Myometrial cell (primary cell): ENCODE results near the gene NUDT11. TPM values are rescaled to one million over a fixed set of nuclear protein-coding genes. Genes with fewer than 3 reads are reported as not detected.

ENCODE experiments used
- total RNA-seq: library from RNA; depleted of rRNA; stranded (reverse); fragments of >200 nt; gene quantifications from 2 replicates; pipeline ENCODE4 v1.2.3, GENCODE V29; 2015

NUDT11 gene
- 10.1 and 13.0 TPM in 2 replicates for total RNA-seq

DNA sequence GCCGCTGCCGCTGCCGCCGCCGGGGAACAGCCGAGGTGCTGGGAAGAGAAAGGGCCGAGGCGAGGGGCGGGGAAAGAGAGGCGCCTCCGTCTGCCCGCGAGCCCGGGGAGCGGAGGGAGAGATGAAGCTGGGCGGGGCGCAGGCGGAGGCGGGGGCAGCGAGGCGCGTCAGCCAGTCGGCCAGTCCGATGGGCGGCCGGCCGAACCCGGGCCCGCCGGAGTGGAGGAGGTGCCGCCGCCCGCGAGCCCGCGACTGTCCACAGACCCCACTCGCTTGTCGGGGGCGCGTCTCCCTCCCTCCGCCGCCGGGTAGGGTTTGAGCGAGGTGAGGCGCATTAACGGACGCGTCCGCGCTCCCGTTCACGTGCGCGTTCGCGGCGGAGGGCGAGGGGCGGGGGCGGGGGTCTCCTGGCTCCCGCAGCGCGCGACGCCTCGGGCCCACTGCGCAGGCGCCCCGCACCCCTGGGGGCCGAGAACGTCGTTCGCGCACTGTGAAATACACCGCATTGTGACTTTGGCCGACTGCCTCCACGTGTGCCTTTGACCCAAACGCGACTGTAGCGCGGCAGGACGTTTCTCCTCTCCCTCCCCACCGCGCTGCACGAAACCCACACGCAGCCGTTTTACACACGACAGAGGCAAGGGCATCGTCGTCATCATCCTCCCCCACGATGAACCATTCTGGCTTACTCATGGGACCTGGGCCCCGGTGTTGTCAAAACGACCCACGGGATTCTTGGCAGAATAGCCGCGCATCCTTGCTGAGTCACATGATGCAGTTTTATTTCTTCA, at the start of gene NUDT11:
Gene NUDT11, minus strand, starts transcription at position 92 of the 791 bp plus-strand sequence. CDS start 148 bp downstream, outside the sequence.

Other genes starting within 250 kb of the NUDT11 start
- 0.86 and 1.9 TPM in 2 replicates for gene NUDT10, start 163.8 kb downstream of the NUDT11 start, total RNA-seq
- not detected in 2 replicates for gene CENPVL3, start 122.3 kb upstream of the NUDT11 start, total RNA-seq
- not detected in 2 replicates for gene CENPVL2, start 186.2 kb upstream of the NUDT11 start, total RNA-seq
- not detected in 2 replicates for gene CENPVL1, start 213.9 kb upstream of the NUDT11 start, total RNA-seq
- 4.6 and 6.7 TPM in 2 replicates for gene GSPT2, start 246.8 kb upstream of the NUDT11 start, total RNA-seq